OCI-LY1 (cell line): ENCODE measurements around the gene CCDC93.

Experiments
- H2AFZ ChIP-seq: fragments of 200-600 bp; sonication (generic), shearing (Covaris generic); 2 replicates; pipeline ENCODE4 v1.6.0; 2014; ENCODE audit warnings: antibody characterized with exemption, mild to moderate bottlenecking, low read length
- H3F3A ChIP-seq: fragments of 200-600 bp; sonication (generic), shearing (Covaris generic); 2 replicates; pipeline ENCODE4 v1.6.0; 2014; ENCODE audit warnings: mild to moderate bottlenecking, antibody characterized with exemption, low read length, moderate library complexity; ENCODE audit not compliant: insufficient read depth
- H3K27ac ChIP-seq: fragments of 200-600 bp; sonication (generic); 2 replicates; pipeline ENCODE4 v1.5.1; 2014; ENCODE audit warnings: low read length, mixed run types, mild to moderate bottlenecking, low read depth; ENCODE audit not compliant: poor library complexity, severe bottlenecking
- H3K27me3 ChIP-seq: fragments of 200-600 bp; sonication (generic); 2 replicates; pipeline ENCODE4 v1.6.0; 2014; ENCODE audit warnings: antibody characterized with exemption, mild to moderate bottlenecking, low read length, moderate library complexity; ENCODE audit not compliant: insufficient read depth
- H3K36me3 ChIP-seq: fragments of 200-600 bp; sonication (generic); 2 replicates; pipeline ENCODE4 v1.6.1; 2014; ENCODE audit warnings: mild to moderate bottlenecking, antibody characterized with exemption, low read length, moderate library complexity, mixed read lengths; ENCODE audit not compliant: insufficient read depth
- H3K4me1 ChIP-seq: fragments of 200-600 bp; sonication (generic); 2 replicates; pipeline ENCODE4 v1.5.1; 2014; ENCODE audit warnings: mild to moderate bottlenecking, low read length, moderate library complexity; ENCODE audit not compliant: insufficient read depth, severe bottlenecking
- H3K4me2 ChIP-seq: fragments of 200-600 bp; sonication (generic), shearing (Covaris generic); 2 replicates; pipeline ENCODE4 v1.6.1; 2014; ENCODE audit warnings: low read length
- H3K4me3 ChIP-seq: fragments of 200-600 bp; sonication (generic); 2 replicates; pipeline ENCODE4 v1.5.1; 2014; ENCODE audit warnings: low read length, low read depth, mild to moderate bottlenecking, mixed read lengths; ENCODE audit not compliant: poor library complexity, severe bottlenecking
- H3K79me2 ChIP-seq: fragments of 200-600 bp; shearing (Covaris generic); 2 replicates; pipeline ENCODE4 v1.6.1; 2016; ENCODE audit warnings: mixed run types, low read length, mixed read lengths; ENCODE audit not compliant: insufficient read depth
- H3K9ac ChIP-seq: fragments of 200-600 bp; sonication (generic), shearing (Covaris generic); 2 replicates; pipeline ENCODE4 v1.6.1; 2014; ENCODE audit warnings: mild to moderate bottlenecking, low read length, mixed read lengths
- H3K9me2 ChIP-seq: fragments of 200-600 bp; sonication (generic), shearing (Covaris generic); 2 replicates; pipeline ENCODE4 v1.6.1; 2014; ENCODE audit warnings: low read depth, mild to moderate bottlenecking, low read length, mixed read lengths
- H3K9me3 ChIP-seq: fragments of 200-600 bp; shearing (Covaris generic); 2 replicates; pipeline ENCODE4 v1.6.1; 2014; ENCODE audit warnings: low read length, mixed read lengths
- H4K20me1 ChIP-seq: fragments of 200-600 bp; sonication (generic), shearing (Covaris generic); 2 replicates; pipeline ENCODE4 v1.6.0; 2016; ENCODE audit warnings: mild to moderate bottlenecking, low read length; ENCODE audit not compliant: insufficient read depth
- EZH2 ChIP-seq: fragments of 200-600 bp; sonication (generic), shearing (Covaris generic); IDR thresholded peaks from 2 replicates; pipeline ENCODE4 v1.8.0; 2017; ENCODE audit warnings: borderline replicate concordance, mixed run types, mild to moderate bottlenecking, antibody characterized with exemption, low read length, moderate library complexity, mixed read lengths
- TF ChIP-seq, protein P1 (sequence below): fragments of 200-600 bp; sonication (generic), shearing (Covaris generic); IDR thresholded peaks from 2 replicates; pipeline ENCODE4 v1.5.1; 2017; ENCODE audit warnings: mild to moderate bottlenecking, antibody characterized with exemption, low read length, moderate library complexity, mixed read lengths

Gene CCDC93

GRCh38 chr2:118010473-118010872, 3.4 kb downstream of the CCDC93 start:
- H3K4me2 ChIP-seq, result no peak overlapping the region
- H3K4me1 ChIP-seq, result peaks cover 23% of the 10 kb centered on the region
- H4K20me1 ChIP-seq, result peaks cover 5% of the 10 kb centered on the region
- H3K79me2 ChIP-seq, result peaks cover 29% of the 10 kb centered on the region
- no peak overlapping the region for H3K27ac ChIP-seq
- H3K4me3 ChIP-seq, result no peak overlapping the region
- no peaks in the 10 kb centered on the region for H3K9me3 ChIP-seq
- no peaks in the 10 kb centered on the region for H3K27me3 ChIP-seq
- H3K36me3 ChIP-seq, result peaks cover 35% of the 10 kb centered on the region; the same call in 1 of the 2 replicates
- no peak overlapping the region for H3K9ac ChIP-seq
- H3K9me2 ChIP-seq, result no peaks in the 10 kb centered on the region
- no peaks in the 10 kb centered on the region for H3F3A ChIP-seq
- H2AFZ ChIP-seq, result no peak overlapping the region
- TF ChIP-seq, protein P1, sequence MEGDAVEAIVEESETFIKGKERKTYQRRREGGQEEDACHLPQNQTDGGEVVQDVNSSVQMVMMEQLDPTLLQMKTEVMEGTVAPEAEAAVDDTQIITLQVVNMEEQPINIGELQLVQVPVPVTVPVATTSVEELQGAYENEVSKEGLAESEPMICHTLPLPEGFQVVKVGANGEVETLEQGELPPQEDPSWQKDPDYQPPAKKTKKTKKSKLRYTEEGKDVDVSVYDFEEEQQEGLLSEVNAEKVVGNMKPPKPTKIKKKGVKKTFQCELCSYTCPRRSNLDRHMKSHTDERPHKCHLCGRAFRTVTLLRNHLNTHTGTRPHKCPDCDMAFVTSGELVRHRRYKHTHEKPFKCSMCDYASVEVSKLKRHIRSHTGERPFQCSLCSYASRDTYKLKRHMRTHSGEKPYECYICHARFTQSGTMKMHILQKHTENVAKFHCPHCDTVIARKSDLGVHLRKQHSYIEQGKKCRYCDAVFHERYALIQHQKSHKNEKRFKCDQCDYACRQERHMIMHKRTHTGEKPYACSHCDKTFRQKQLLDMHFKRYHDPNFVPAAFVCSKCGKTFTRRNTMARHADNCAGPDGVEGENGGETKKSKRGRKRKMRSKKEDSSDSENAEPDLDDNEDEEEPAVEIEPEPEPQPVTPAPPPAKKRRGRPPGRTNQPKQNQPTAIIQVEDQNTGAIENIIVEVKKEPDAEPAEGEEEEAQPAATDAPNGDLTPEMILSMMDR, result no peak
- no peak for TF ChIP-seq EZH2

GRCh38 chr2:118006861-118007260, 7.0 kb downstream of the CCDC93 start:
- H2AFZ ChIP-seq, result no peak overlapping the region
- H3K9ac ChIP-seq, result no peak overlapping the region
- peaks cover 17% of the 10 kb centered on the region for H3K79me2 ChIP-seq
- TF ChIP-seq EZH2, result no peak
- TF ChIP-seq, protein P1, result no peak
- H3K4me3 ChIP-seq, result no peak overlapping the region
- H3K9me2 ChIP-seq, result no peaks in the 10 kb centered on the region
- H3K4me1 ChIP-seq, result peaks cover 3% of the 10 kb centered on the region
- H3K9me3 ChIP-seq, result no peaks in the 10 kb centered on the region
- no peak overlapping the region for H3K27ac ChIP-seq
- no peaks in the 10 kb centered on the region; the same call in none of the 2 replicates for H4K20me1 ChIP-seq
- H3K27me3 ChIP-seq, result no peaks in the 10 kb centered on the region
- no peak overlapping the region for H3K4me2 ChIP-seq
- no peaks in the 10 kb centered on the region for H3F3A ChIP-seq
- peaks cover 62% of the 10 kb centered on the region for H3K36me3 ChIP-seq

DNA sequence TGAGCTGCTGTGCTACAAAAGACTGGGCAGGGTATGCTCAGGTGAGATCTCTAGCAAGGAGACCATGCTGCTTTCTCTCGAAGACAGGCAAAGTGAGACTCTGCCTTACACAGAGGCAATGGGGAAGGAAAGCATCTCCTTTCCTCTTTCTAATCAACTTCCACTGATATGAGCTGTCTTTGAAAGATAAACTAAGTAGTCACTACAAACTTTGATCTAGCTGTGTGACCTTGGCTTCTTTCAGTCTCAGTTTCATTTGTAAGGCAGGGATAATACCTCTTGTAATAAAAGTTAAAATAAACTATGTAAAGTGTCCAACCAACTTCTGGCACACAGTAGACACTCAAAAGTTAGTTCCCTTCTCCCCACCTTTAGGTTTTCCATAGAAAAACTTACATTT, 7.5 kb downstream of the CCDC93 start:
- TF ChIP-seq, protein P1, result no peak
- TF ChIP-seq EZH2, result no peak
- Histone ChIP-seq H3K79me2 (peaks cover 11% of the 10 kb centered on the region), H2AFZ (no peak overlapping the region), H3K36me3 (peaks cover 67% of the 10 kb centered on the region), H3K4me1 (no peaks in the 10 kb centered on the region), H3F3A (no peaks in the 10 kb centered on the region), H3K9ac (no peak overlapping the region), H3K27ac (no peak overlapping the region), H3K27me3 (no peaks in the 10 kb centered on the region), H4K20me1 (no peaks in the 10 kb centered on the region; the same call in none of the 2 replicates), H3K4me2 (no peak overlapping the region), H3K9me2 (no peaks in the 10 kb centered on the region), H3K4me3 (no peak overlapping the region), H3K9me3 (no peaks in the 10 kb centered on the region)
